HG03439 (cell line): ENCODE data around the gene ZNF471.

ENCODE experiments used
- ATAC-seq: cut with Tn5 transposase; IDR thresholded peaks from one replicate; pipeline ENCODE4 v1.9.1; 2021; ENCODE audit warnings: mild to moderate bottlenecking, moderate library complexity; ENCODE audit not compliant: unreplicated experiment

Gene ZNF471

GRCh38 chr19:56507446-56508289 lies at the start of gene ZNF471:
Gene ZNF471, plus strand, starts transcription at chr19:56507855. Its CDS starts 3,717 bp downstream, at chr19:56511572.
- ATAC-seq = no peak

GRCh38 chr19:56474308-56474707 lies 33.3 kb upstream of the ZNF471 start:
- ATAC-seq = no peak

GRCh38 chr19:56476093-56476492 lies 31.6 kb upstream of the ZNF471 start:
- no peak for ATAC-seq

- no peak for ATAC-seq
These were observed 30.8 kb upstream of the ZNF471 start, which contains the start of gene ZNF667 for GRCh38 chr19:56476651-56477428. Gene ZNF667, minus strand, starts transcription at chr19:56477345. Its CDS starts 14,975 bp downstream, at chr19:56462370.

GRCh38 chr19:56477429-56478338 lies 30.0 kb upstream of the ZNF471 start:
- no peak for ATAC-seq

GRCh38 chr19:56491399-56491798 lies 16.3 kb upstream of the ZNF471 start:
- no peak for ATAC-seq

GRCh38 chr19:56504581-56504980 lies 3.1 kb upstream of the ZNF471 start:
- no peak for ATAC-seq

- ATAC-seq = no peak
These were observed 679 bp downstream of the ZNF471 start for GRCh38 chr19:56508290-56508778.

- ATAC-seq = no peak
These were observed 17.7 kb downstream of the ZNF471 start for GRCh38 chr19:56525214-56525860.

- ATAC-seq = no peak
These were observed 29.8 kb downstream of the ZNF471 start for GRCh38 chr19:56537442-56537841.

- ATAC-seq = no peak
These were observed 30.7 kb downstream of the ZNF471 start for GRCh38 chr19:56538254-56538760.

- ATAC-seq = no peak
These were observed 31.2 kb downstream of the ZNF471 start, which contains the start of gene ZFP28 for GRCh38 chr19:56538761-56539263. Gene ZFP28, plus strand, starts transcription at chr19:56538948. Its CDS starts 71 bp downstream, at chr19:56539019.

GRCh38 chr19:56543776-56544175 lies 36.1 kb downstream of the ZNF471 start:
- ATAC-seq = no peak

GRCh38 chr19:56547535-56547934 lies 39.9 kb downstream of the ZNF471 start:
- ATAC-seq = no peak

GRCh38 chr19:56554272-56554869 lies 46.7 kb downstream of the ZNF471 start:
- ATAC-seq = no peak

GRCh38 chr19:56562766-56563165 lies 55.1 kb downstream of the ZNF471 start:
- ATAC-seq = no peak

GRCh38 chr19:56566904-56567273 lies 59.2 kb downstream of the ZNF471 start:
- ATAC-seq = peak; percentile 20

- peak; percentile 99 for ATAC-seq
These were observed 59.8 kb downstream of the ZNF471 start, which contains the start of gene ZNF470 for GRCh38 chr19:56567274-56568120. Gene ZNF470, plus strand, starts transcription at chr19:56567468. Its CDS starts 2,844 bp downstream, at chr19:56570312.
